Measurements from ENCODE around the gene MTUS2.

Gene MTUS2

GRCh38 chr13:29106651-29107050 is 286.5 kb downstream of the MTUS2 start:
- no peak for DNase-seq (ENCODE audit: low read depth in 2 of 2)

GRCh38 chr13:29108068-29108786 is 288.1 kb downstream of the MTUS2 start:
- no peak for DNase-seq (ENCODE audit: low read depth in 2 of 2)

- DNase-seq (ENCODE audit: low read depth in 2 of 2): no peak
Observed at GRCh38 chr13:29109987-29110386, 289.8 kb downstream of the MTUS2 start.

GRCh38 chr13:29111446-29111845 is 291.3 kb downstream of the MTUS2 start:
- no peak for DNase-seq (ENCODE audit: low read depth in 2 of 2)

GRCh38 chr13:29115842-29116241 is 295.7 kb downstream of the MTUS2 start:
- no peak for DNase-seq (ENCODE audit: low read depth in 2 of 2)

- DNase-seq (ENCODE audit: low read depth in 2 of 2): no peak
Observed at GRCh38 chr13:29117663-29118062, 297.5 kb downstream of the MTUS2 start.

GRCh38 chr13:29118471-29118870 is 298.3 kb downstream of the MTUS2 start:
- DNase-seq (ENCODE audit: low read depth in 2 of 2): no peak

- no peak for DNase-seq (ENCODE audit: low read depth in 2 of 2)
Observed at GRCh38 chr13:29125191-29125933, 305.2 kb downstream of the MTUS2 start.

- DNase-seq (ENCODE audit: low read depth in 2 of 2): no peak
Observed at GRCh38 chr13:29125934-29126424, 305.8 kb downstream of the MTUS2 start.

- no peak for DNase-seq (ENCODE audit: low read depth in 2 of 2)
Observed at GRCh38 chr13:29129616-29130015, 309.5 kb downstream of the MTUS2 start.

- no peak for DNase-seq (ENCODE audit: low read depth in 2 of 2)
Observed at GRCh38 chr13:29131159-29131558, 311.0 kb downstream of the MTUS2 start.

- no peak for DNase-seq (ENCODE audit: low read depth in 2 of 2)
Observed at GRCh38 chr13:29131881-29132668, 311.9 kb downstream of the MTUS2 start.

- DNase-seq (ENCODE audit: low read depth in 2 of 2): no peak
Observed at GRCh38 chr13:29136341-29136740, 316.2 kb downstream of the MTUS2 start.

GRCh38 chr13:29137016-29137415 is 316.9 kb downstream of the MTUS2 start:
- DNase-seq (ENCODE audit: low read depth in 2 of 2): no peak

GRCh38 chr13:29137995-29138394 is 317.9 kb downstream of the MTUS2 start:
- DNase-seq (ENCODE audit: low read depth in 2 of 2): no peak

- DNase-seq (ENCODE audit: low read depth in 2 of 2): no peak
Observed at GRCh38 chr13:29140277-29140676, 320.1 kb downstream of the MTUS2 start.

- no peak for DNase-seq (ENCODE audit: low read depth in 2 of 2)
Observed at GRCh38 chr13:29143847-29144246, 323.7 kb downstream of the MTUS2 start.

GRCh38 chr13:29154390-29154789 is 334.3 kb downstream of the MTUS2 start:
- no peak for DNase-seq (ENCODE audit: low read depth in 2 of 2)

- no peak for DNase-seq (ENCODE audit: low read depth in 2 of 2)
Observed at GRCh38 chr13:29156136-29156535, 336.0 kb downstream of the MTUS2 start.

GRCh38 chr13:29159871-29160270 is 339.7 kb downstream of the MTUS2 start:
- no peak for DNase-seq (ENCODE audit: low read depth in 2 of 2)

GRCh38 chr13:29160862-29161261 is 340.7 kb downstream of the MTUS2 start:
- DNase-seq (ENCODE audit: low read depth in 2 of 2): no peak

GRCh38 chr13:29161676-29162075 is 341.5 kb downstream of the MTUS2 start:
- DNase-seq (ENCODE audit: low read depth in 2 of 2): no peak
